Thoracic aorta (tissue), 2 donors: Measurements from ENCODE around the gene SLC26A4. TPM values are rescaled to one million over a fixed set of nuclear protein-coding genes. Genes with fewer than 3 reads are reported as not detected.

Experiments
- ATAC-seq: fragments of 150-250 bp; one replicate; pipeline ENCODE4 v1.8.0; 2017; ENCODE audit warnings: low read depth; ENCODE audit not compliant: insufficient number of reproducible peaks, low FRiP score
- DNase-seq: peaks from one replicate; pipeline ENCODE4 v3.0.0-alpha.2; 2020; ENCODE audit warnings: low spot score
- H3K27ac ChIP-seq, 2 donors: fragments of 200-600 bp; sonication (generic); 1 replicate in 1 of 2; 2 replicates in 1 of 2; pipeline ENCODE4 v1.5.1; 2016; ENCODE audit warnings: mild to moderate bottlenecking in 2 of 2, moderate library complexity in 2 of 2
- H3K27me3 ChIP-seq: fragments of 200-600 bp; sonication (generic); replicated peaks from 2 replicates; pipeline ENCODE4 v1.6.0; 2016; ENCODE audit warnings: mild to moderate bottlenecking; ENCODE audit not compliant: insufficient read depth
- H3K36me3 ChIP-seq: fragments of 200-600 bp; sonication (generic); one replicate; pipeline ENCODE4 v1.5.1; 2016
- H3K4me1 ChIP-seq, 2 donors: fragments of 200-600 bp; sonication (generic); 1 replicate in 1 of 2; 2 replicates in 1 of 2; pipeline versions ENCODE4 v1.5.1 to v1.6.0; 2016; ENCODE audit warnings: low read depth in 2 of 2, mild to moderate bottlenecking in 1 of 2; ENCODE audit not compliant: control insufficient read depth in 1 of 2
- H3K4me3 ChIP-seq: fragments of 200-600 bp; sonication (generic); 2 replicates; pipeline ENCODE4 v1.5.1; 2016; ENCODE audit warnings: mild to moderate bottlenecking
- H3K9me3 ChIP-seq: fragments of 200-600 bp; sonication (generic); 2 replicates; pipeline ENCODE4 v1.5.1; 2016
- CTCF ChIP-seq: fragments of 200-600 bp; sonication (generic); IDR thresholded peaks from one replicate; pipeline ENCODE4 v1.5.1; 2019; ENCODE audit warnings: antibody characterized with exemption
- total RNA-seq, 2 donors: library from RNA; depleted of rRNA; stranded (reverse); fragments of >200 nt; gene quantifications; one replicate each; pipeline versions ENCODE4 v1.1.0 to v1.2.3, GENCODE V29; 2016

Gene SLC26A4
- 1 to 10 TPM in 1 of 2 donors, under 1 TPM in 1; 0.81 to 1.5 TPM for total RNA-seq

- no peaks in the 10 kb centered on the region for H3K27me3 ChIP-seq
- DNase-seq, result no peak
- ATAC-seq, result no peak
- no peaks in the 10 kb centered on the region for H3K36me3 ChIP-seq
- H3K4me3 ChIP-seq, result peak within 1 kb of the TSS; percentile 73
- H3K4me1 ChIP-seq, result peaks cover 7 to 16% of the 10 kb centered on the region in 2 donors
- no peak within 1 kb of the TSS for H3K27ac ChIP-seq
- no peak for TF ChIP-seq CTCF
- no peaks in the 10 kb centered on the region for H3K9me3 ChIP-seq
Observed at GRCh38 chr7:107660381-107661080, at the start of gene SLC26A4. TSS of gene SLC26A4 (plus strand) at chr7:107660828. CDS start at chr7:107661642, 814 bp downstream.

- no peak for ATAC-seq
- Histone ChIP-seq H3K9me3 (no peaks in the 10 kb centered on the region), H3K4me3 (no peak overlapping the region), H3K27ac (no peak overlapping the region), H3K4me1 (peaks cover 10 to 20% of the 10 kb centered on the region in 2 donors), H3K27me3 (no peaks in the 10 kb centered on the region), H3K36me3 (peaks cover 35% of the 10 kb centered on the region)
- no peak for DNase-seq
- no peak for TF ChIP-seq CTCF
Observed at GRCh38 chr7:107613439-107613838, 47.2 kb upstream of the SLC26A4 start.

DNA sequence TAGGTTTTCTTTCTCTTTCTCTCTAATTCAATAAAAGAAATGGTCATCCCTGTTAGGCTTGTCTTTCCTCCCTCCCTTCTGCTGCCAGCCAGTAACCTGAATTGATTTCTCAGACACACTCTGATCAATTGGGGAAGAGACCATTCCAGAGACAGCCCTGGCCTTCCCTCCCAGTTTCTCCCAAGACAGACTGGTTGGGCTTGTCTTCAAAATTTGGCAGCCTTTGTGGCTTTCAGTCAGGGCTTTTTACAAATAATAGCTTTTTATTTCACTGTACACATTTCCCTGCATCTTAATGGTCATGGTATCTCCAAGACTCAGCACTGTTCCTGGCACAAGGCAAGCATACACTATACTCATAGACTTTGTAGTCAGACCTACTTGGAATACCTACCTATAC lies 46.7 kb upstream of the SLC26A4 start:
- Histone ChIP-seq H3K9me3 (no peaks in the 10 kb centered on the region), H3K36me3 (peaks cover 35% of the 10 kb centered on the region), H3K4me3 (no peak overlapping the region), H3K27ac (no peak overlapping the region), H3K4me1 (peaks cover 10 to 16% of the 10 kb centered on the region in 2 donors), H3K27me3 (no peaks in the 10 kb centered on the region)
- ATAC-seq (no peak), DNase-seq (no peak)
- TF ChIP-seq CTCF, result no peak

- Histone ChIP-seq H3K27me3 (no peaks in the 10 kb centered on the region), H3K27ac (no peak overlapping the region), H3K36me3 (peaks cover 35% of the 10 kb centered on the region), H3K9me3 (no peaks in the 10 kb centered on the region), H3K4me1 (peaks cover 10 to 12% of the 10 kb centered on the region in 2 donors), H3K4me3 (no peak overlapping the region)
- no peak for TF ChIP-seq CTCF
- no peak for DNase-seq
- ATAC-seq, result no peak
Observed at GRCh38 chr7:107614425-107614824, 46.2 kb upstream of the SLC26A4 start.

- peaks cover 40% of the 10 kb centered on the region for H3K36me3 ChIP-seq
- no peak overlapping the region for H3K27ac ChIP-seq
- H3K9me3 ChIP-seq, result no peaks in the 10 kb centered on the region
- no peak for ATAC-seq
- no peak overlapping the region for H3K4me3 ChIP-seq
- no peaks in the 10 kb centered on the region for H3K27me3 ChIP-seq
- no peak for TF ChIP-seq CTCF
- no peaks in the 10 kb centered on the region for H3K4me1 ChIP-seq
- DNase-seq, result no peak
Observed at GRCh38 chr7:107615910-107616680, 44.5 kb upstream of the SLC26A4 start.
